Measurements from ENCODE around the gene IGSF10.

GRCh38 chr3:151446002-151446340 lies 14.9 kb downstream of the IGSF10 start:
- TF ChIP-seq CTCF (optimal IDR thresholded peaks at IDR 0.05 in 1 of 3, IDR thresholded peaks at IDR 0.05 in 1 of 3, conservative IDR thresholded peaks at IDR 0.05 in 1 of 3; ENCODE audit: extremely low read depth in 1 of 3, insufficient read depth in 2 of 3, low read length in 3 of 3) (no peak), EZH2 (IDR thresholded peaks at IDR 0.05; ENCODE audit: low read length) (no peak)
